Upper lobe of left lung (tissue), 6 donors: ENCODE measurements around the gene TNFRSF12A. TPM values are rescaled to one million over a fixed set of nuclear protein-coding genes. Genes with fewer than 3 reads are reported as not detected.

Experiments used
- ATAC-seq, 2 donors: fragments of 200-7000 bp; cut with Tn5 transposase; one replicate each; pipeline ENCODE4 v1.9.1; 2022; ENCODE audit warnings: mild to moderate bottlenecking in 2 of 2, moderate library complexity in 2 of 2; ENCODE audit not compliant: low FRiP score in 2 of 2
- DNase-seq, 2 donors: peaks; one replicate each; pipeline ENCODE4 v3.0.0-alpha.2; 2019 to 2020
- H3K27ac ChIP-seq, 4 donors: fragments of 200-600 bp; sonication (generic); one replicate each; pipeline ENCODE4 v1.5.1; 2016 to 2019
- H3K27me3 ChIP-seq, 4 donors: fragments of 200-600 bp; sonication (generic); one replicate each; pipeline ENCODE4 v1.5.1; 2017 to 2019
- H3K36me3 ChIP-seq, 4 donors: fragments of 200-600 bp; sonication (generic); one replicate each; pipeline ENCODE4 v1.5.1; 2016 to 2019
- H3K4me1 ChIP-seq, 4 donors: fragments of 200-600 bp; sonication (generic); one replicate each; pipeline ENCODE4 v1.5.1; 2018 to 2019
- H3K4me3 ChIP-seq, 4 donors: fragments of 200-600 bp; sonication (generic); one replicate each; pipeline ENCODE4 v1.5.1; 2017 to 2019; ENCODE audit warnings: mild to moderate bottlenecking in 2 of 4, moderate library complexity in 1 of 4
- H3K9me3 ChIP-seq, 4 donors: fragments of 200-600 bp; sonication (generic); one replicate each; pipeline ENCODE4 v1.5.1; 2018 to 2019
- EP300 ChIP-seq, 4 donors: sonication (generic); formaldehyde crosslinking; IDR thresholded peaks; one replicate each; pipeline ENCODE4 v1.5.1; 2017; ENCODE audit warnings: antibody characterized with exemption in 4 of 4, control low read depth in 2 of 4
- POLR2A ChIP-seq, 4 donors: fragments of 450-650 bp; IDR thresholded peaks; one replicate each; pipeline ENCODE4 v1.5.1; 2016 to 2017; ENCODE audit warnings: antibody characterized with exemption in 4 of 4, mild to moderate bottlenecking in 2 of 4
- POLR2AphosphoS5 ChIP-seq, 2 donors: sonication (generic); formaldehyde crosslinking; IDR thresholded peaks; one replicate each; pipeline ENCODE4 v1.5.1; 2017; ENCODE audit warnings: antibody characterized with exemption in 2 of 2
- WGBS, 2 donors: methylation state at CpG; one replicate each; pipeline ENCODE4 v1.1.5; 2017 to 2018; 5-methylcytosine and 5-hydroxymethylcytosine counted together
- total RNA-seq, 6 donors: library from RNA; depleted of rRNA in 4 of 6; stranded (reverse); fragments of >200 nt in 4 of 6; gene quantifications; one replicate each; pipeline versions ENCODE4 v1.1.0 to v1.2.1, GENCODE V29; 2016 to 2021
- TF ChIP-seq, protein P1 (sequence below), 6 experiments: fragments of 450-650 bp in 4 of 6; fragments of 200-600 bp in 2 of 6; sonication (generic) in 2 of 6; IDR thresholded peaks; one replicate each; pipeline ENCODE4 v1.5.1; 2016 to 2019; ENCODE audit warnings: antibody characterized with exemption in 6 of 6
- donor health status: DM: no; HTN: no; CAD: no; lungs with moderate emphysema.
- donor health status: DM: no; HTN: yes; CAD: no; lungs with severe emphysema.

The TNFRSF12A gene
- total RNA-seq, 6 donors from 2014 or later, result 37.7 to 431 (median 76.5) TPM

- H3K4me1 ChIP-seq, result peaks cover 20 to 40% (median 27%) of the 10 kb centered on the region in 4 donors
- peak overlapping the region; percentile 88 to 98 (median 90) for H3K27ac ChIP-seq
- H3K27me3 ChIP-seq, result no peaks in the 10 kb centered on the region
- H3K4me3 ChIP-seq, result peak overlapping the region; percentile 71 to 95 (median 77)
- DNase-seq (peak; percentile 73 to 91), ATAC-seq (peak; percentile 25 to 34)
- no peaks in the 10 kb centered on the region for H3K36me3 ChIP-seq
- no peaks in the 10 kb centered on the region for H3K9me3 ChIP-seq
- TF ChIP-seq POLR2A (IDR thresholded peaks at IDR 0.05) (no peak), EP300 (IDR thresholded peaks at IDR 0.05) (no peak), POLR2AphosphoS5 (IDR thresholded peaks at IDR 0.05) (no peak)
- TF ChIP-seq, protein P1, sequence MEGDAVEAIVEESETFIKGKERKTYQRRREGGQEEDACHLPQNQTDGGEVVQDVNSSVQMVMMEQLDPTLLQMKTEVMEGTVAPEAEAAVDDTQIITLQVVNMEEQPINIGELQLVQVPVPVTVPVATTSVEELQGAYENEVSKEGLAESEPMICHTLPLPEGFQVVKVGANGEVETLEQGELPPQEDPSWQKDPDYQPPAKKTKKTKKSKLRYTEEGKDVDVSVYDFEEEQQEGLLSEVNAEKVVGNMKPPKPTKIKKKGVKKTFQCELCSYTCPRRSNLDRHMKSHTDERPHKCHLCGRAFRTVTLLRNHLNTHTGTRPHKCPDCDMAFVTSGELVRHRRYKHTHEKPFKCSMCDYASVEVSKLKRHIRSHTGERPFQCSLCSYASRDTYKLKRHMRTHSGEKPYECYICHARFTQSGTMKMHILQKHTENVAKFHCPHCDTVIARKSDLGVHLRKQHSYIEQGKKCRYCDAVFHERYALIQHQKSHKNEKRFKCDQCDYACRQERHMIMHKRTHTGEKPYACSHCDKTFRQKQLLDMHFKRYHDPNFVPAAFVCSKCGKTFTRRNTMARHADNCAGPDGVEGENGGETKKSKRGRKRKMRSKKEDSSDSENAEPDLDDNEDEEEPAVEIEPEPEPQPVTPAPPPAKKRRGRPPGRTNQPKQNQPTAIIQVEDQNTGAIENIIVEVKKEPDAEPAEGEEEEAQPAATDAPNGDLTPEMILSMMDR (IDR thresholded peaks at IDR 0.05), result peak in 1 of 6 experiments; percentile 28
- WGBS, 2 donors, result 8% methylated on average over 33 of the region's 77 CpGs; no CpG with 5 or more reads in 1 of the 2 donors
Measured at GRCh38 chr16:3058139-3059030, 38.2 kb downstream of the TNFRSF12A start.

DNA sequence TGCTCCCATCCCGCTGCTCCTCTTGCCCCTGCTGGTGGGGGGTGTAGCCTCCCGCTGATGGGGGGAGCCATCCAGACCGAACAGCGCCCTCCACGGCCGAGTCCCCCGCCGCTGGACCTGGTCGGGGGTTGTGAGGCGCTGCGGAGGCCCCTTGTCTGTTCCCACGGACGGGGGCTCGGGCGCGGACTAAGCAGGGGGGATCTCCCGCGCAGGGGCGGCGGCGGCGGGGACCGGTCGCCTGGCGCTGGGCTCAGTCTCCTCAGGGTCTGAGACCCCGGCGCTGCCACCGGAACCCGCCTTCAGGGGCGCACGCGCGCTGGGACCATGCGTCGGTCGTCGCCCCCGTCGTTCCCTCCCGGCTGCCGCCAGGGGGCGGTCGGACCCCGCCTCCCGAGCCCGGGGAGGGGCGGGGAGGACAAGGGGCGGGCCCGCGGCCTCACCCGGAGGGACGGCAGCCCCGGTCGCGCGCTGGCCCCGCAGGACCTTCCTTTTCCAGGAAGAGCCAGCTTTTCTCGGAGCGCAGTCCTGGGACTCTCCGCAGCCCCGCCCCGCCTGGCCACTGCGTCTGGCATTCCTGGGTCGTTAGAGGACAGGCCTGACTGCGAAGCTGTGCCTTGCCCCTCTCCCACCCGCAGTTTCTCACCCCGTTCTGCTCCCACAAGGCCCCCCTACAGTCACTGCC is 39.0 kb downstream of the TNFRSF12A start:
- peak; percentile 94 to 98 for DNase-seq
- no peaks in the 10 kb centered on the region for H3K36me3 ChIP-seq
- peak overlapping the region; percentile 88 to 98 (median 90) for H3K27ac ChIP-seq
- peak overlapping the region; percentile 71 to 95 (median 77) for H3K4me3 ChIP-seq
- no peaks in the 10 kb centered on the region for H3K9me3 ChIP-seq
- 0% methylated on average over 10 to 14 of the region's 67 CpGs for WGBS, 2 donors
- peak; percentile 95 to 99 for ATAC-seq
- H3K27me3 ChIP-seq, result no peaks in the 10 kb centered on the region
- peaks cover 20 to 40% (median 27%) of the 10 kb centered on the region in 4 donors for H3K4me1 ChIP-seq
- TF ChIP-seq POLR2A (IDR thresholded peaks at IDR 0.05), result peak in 1 of 4 donors; percentile 72
- TF ChIP-seq, protein P1 (IDR thresholded peaks at IDR 0.05), result peak; percentile 98 to 100 (median 100)
- TF ChIP-seq EP300 (IDR thresholded peaks at IDR 0.05), result peak in 2 of 4 donors; percentile 90 to 93
- peak; percentile 81 to 82 for TF ChIP-seq POLR2AphosphoS5 (IDR thresholded peaks at IDR 0.05)

- Histone ChIP-seq H3K36me3 (no peaks in the 10 kb centered on the region), H3K27ac (peak overlapping the region; percentile 88 to 98 (median 90)), H3K4me1 (peaks cover 24 to 38% (median 30%) of the 10 kb centered on the region in 4 donors), H3K27me3 (no peaks in the 10 kb centered on the region), H3K9me3 (no peaks in the 10 kb centered on the region), H3K4me3 (peak overlapping the region in 3 of 4 donors; percentile 71 to 95 (median 72))
- ATAC-seq (no peak), DNase-seq (no peak)
- 49 to 59% methylated on average over 8 to 9 of the region's 9 CpGs for WGBS, 2 donors
- TF ChIP-seq EP300 (IDR thresholded peaks at IDR 0.05) (no peak), POLR2A (IDR thresholded peaks at IDR 0.05) (no peak), POLR2AphosphoS5 (IDR thresholded peaks at IDR 0.05) (no peak)
- TF ChIP-seq, protein P1 (IDR thresholded peaks at IDR 0.05), result no peak
Measured at GRCh38 chr16:3059723-3060242, 39.6 kb downstream of the TNFRSF12A start.

DNA sequence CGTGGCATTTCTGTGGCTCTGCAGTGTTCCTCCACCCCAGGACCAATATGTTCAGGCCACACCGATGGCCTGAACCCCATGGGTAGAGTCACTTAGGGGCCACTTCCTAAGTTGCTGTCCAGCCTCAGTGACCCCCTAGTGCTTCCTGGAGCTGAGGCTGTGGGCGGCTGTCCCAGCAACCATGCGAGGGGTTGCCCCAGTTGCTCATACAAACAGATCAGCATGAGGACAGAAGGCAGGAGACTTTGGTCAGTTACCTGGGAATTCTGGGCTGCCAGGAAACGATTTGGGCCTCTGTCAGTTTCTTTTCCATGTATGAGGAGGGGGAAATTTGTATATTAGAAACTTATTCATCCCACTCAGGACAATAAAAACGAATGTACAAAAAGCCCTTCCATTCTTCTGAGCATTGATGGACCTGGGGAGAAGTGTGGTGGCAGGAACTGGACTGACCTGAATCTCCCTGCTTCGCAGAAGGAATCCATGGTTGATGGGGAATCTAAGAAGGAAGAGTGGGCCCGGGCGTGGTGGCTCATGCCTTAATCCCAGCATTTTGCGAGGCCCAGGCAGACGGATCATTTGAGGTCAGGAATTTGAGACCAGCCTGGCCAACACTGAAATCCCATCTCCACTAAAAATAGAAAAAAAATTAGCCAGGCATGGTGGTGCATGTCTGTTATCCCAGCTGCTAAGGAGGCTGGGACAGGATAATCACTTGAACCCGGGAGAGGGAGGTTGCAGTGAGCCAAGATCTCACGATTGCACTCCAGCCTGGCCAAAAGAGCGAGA is 40.4 kb downstream of the TNFRSF12A start:
- peaks cover 29 to 38% (median 34%) of the 10 kb centered on the region in 4 donors for H3K4me1 ChIP-seq
- TF ChIP-seq POLR2A (IDR thresholded peaks at IDR 0.05) (no peak), POLR2AphosphoS5 (IDR thresholded peaks at IDR 0.05) (no peak), EP300 (IDR thresholded peaks at IDR 0.05) (no peak)
- TF ChIP-seq, protein P1 (IDR thresholded peaks at IDR 0.05), result no peak
- 89 to 92% methylated on average over 14 of the region's 14 CpGs for WGBS, 2 donors
- no peaks in the 10 kb centered on the region for H3K36me3 ChIP-seq
- ATAC-seq, result no peak
- H3K4me3 ChIP-seq, result no peak overlapping the region
- H3K27me3 ChIP-seq, result no peaks in the 10 kb centered on the region
- H3K9me3 ChIP-seq, result no peaks in the 10 kb centered on the region
- no peak for DNase-seq
- peak overlapping the region; percentile 88 to 98 (median 90) for H3K27ac ChIP-seq
